ENCODE data around the gene ELF1.
A peak's percentile ranks its signal among the peaks of the same experiment; 100 is the strongest.

ELF1 gene

DNA sequence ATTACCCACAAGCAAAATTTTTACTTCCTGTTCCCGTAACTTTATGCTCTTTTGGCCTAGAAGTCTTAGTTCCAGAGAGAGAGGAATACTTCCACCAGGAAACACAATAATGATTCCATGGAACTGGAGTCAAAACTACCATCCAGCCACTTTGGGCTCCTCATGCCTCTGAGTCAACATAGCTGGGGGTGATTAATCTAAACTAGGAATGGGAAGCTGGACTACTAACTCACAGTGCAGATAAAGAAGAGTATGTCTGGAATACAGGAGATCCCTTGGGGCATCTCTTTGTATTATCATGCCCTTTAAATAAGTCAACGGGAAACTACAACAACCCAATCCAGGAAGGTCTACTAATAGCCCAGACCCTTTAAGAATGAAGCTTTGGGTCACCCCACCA is 8.9 kb upstream of the ELF1 start:
- no peak for TF ChIP-seq CTCF (IDR thresholded peaks at IDR 0.05; ENCODE audit: low read depth, low read length, missing control alignments)
- DNase-seq (ENCODE audit: extremely low read depth, low read depth) = no peak
- no peak overlapping the region for H3K4me3 ChIP-seq (replicated peaks; ENCODE audit: low read depth, low read length)

- no peak overlapping the region for H3K4me3 ChIP-seq (replicated peaks; ENCODE audit: low read depth, low read length)
- no peak for DNase-seq (ENCODE audit: extremely low read depth, low read depth)
- TF ChIP-seq CTCF (IDR thresholded peaks at IDR 0.05; ENCODE audit: low read depth, low read length, missing control alignments) = no peak
Measured at GRCh38 chr13:41026788-41027187, 7.7 kb upstream of the ELF1 start.

DNA sequence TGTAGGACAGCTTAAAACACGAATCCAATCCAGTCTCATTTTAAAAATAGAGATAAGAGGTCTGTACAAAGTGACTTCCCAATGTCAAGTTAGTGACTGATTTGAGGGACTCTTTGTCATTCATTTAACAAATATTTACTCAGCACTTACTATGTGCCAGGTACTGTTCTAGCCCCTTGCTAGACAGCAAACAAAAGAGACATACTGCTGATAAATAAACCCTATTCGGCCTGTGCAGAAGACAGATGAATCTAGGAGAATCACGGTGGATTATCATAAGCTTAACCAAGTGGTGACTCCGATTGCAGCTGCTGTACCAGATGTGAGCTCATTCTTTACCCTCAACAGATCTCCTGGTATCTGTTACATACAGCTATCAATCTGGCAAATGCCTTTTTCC is 6.4 kb upstream of the ELF1 start:
- H3K4me3 ChIP-seq (replicated peaks; ENCODE audit: low read depth, low read length) = no peak overlapping the region
- no peak for TF ChIP-seq CTCF (IDR thresholded peaks at IDR 0.05; ENCODE audit: low read depth, low read length, missing control alignments)
- DNase-seq (ENCODE audit: extremely low read depth, low read depth) = no peak

DNA sequence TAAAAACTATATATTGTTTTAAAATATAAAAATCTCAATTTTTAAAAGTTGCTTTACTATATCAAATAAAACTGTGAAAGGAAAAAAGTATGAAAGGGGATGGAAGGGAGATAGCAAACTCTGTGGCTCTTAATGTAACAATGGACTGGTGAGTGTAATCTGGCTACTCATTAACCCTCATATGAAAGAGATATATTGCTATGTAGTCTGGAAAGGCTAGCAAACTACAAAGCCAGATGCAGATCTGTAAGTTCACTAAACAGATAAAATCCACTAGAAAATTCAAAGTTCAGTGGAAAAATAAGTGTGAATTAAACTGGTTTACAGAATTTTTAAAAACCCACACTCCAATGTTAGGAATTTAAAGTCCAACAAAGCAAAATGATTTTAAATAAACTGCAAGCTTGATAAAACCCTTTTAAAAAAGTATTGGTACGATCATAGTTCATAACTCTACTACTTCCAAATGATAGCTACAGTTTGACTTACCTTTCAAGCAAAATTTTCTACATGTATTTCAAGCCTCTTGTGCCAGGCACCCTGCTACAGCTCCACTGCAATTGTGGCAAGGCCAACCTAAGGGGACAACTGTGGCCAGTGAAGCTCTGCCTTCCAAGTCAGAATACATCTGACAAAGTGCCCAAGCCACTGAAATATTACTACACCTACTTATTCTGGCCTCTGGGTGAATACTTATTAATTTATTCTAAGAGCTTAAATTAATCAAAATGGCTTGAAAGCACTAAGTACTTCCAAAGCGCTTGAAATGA is 647 bp upstream of the ELF1 start:
- no peak for TF ChIP-seq CTCF (IDR thresholded peaks at IDR 0.05; ENCODE audit: low read depth, low read length, missing control alignments)
- no peak overlapping the region for H3K4me3 ChIP-seq (replicated peaks; ENCODE audit: low read depth, low read length)
- no peak for DNase-seq (ENCODE audit: extremely low read depth, low read depth)

- no peak for DNase-seq (ENCODE audit: extremely low read depth, low read depth)
- no peak for TF ChIP-seq CTCF (IDR thresholded peaks at IDR 0.05; ENCODE audit: low read depth, low read length, missing control alignments)
- H3K4me3 ChIP-seq (replicated peaks; ENCODE audit: low read depth, low read length) = peak overlapping the region; percentile 39
Measured at GRCh38 chr13:41018602-41018948, 541 bp downstream of the ELF1 start.

DNA sequence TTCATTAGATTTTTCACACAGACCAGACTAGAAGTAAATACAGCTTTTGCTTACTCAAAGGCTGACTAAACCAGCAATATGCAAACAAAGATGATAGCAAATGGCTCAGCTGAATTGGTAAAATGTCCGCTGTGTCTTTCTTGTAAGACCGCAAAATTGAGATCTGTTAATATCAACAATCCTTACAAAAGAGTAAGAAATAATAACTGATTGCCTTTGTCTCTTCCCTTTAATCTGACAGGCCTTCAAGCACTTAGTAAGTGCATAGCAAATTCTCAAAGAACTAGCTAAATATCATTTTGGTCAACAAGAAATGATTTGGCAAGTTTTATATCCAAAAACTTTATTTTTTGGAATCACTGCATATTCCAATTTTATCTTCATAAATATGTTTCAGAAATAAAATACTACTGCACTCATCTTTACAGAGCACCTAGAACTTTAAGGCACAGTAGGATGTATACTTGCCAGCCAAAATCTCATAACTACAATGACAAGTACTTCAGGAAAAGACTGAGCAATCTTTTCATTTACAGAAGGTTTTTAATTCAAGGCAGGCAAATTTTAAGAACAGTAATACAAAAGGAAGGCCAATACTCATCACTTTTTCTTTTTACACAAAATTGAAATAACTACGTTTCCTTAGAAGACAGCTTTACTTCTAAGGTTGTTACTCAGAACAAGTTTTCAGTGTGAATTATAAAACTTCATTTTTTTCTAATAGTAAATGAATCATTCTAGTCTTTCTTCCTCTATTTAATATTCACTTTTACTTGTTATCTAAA is 1.1 kb downstream of the ELF1 start:
- TF ChIP-seq CTCF (IDR thresholded peaks at IDR 0.05; ENCODE audit: low read depth, low read length, missing control alignments) = no peak
- no peak for DNase-seq (ENCODE audit: extremely low read depth, low read depth)
- H3K4me3 ChIP-seq (replicated peaks; ENCODE audit: low read depth, low read length) = peak overlapping the region; percentile 39
